GM23338 (cell line): ENCODE results near the gene SELENOV. TPM values are rescaled to one million over a fixed set of nuclear protein-coding genes. Genes with fewer than 3 reads are reported as not detected.

Source experiments
- ATAC-seq: fragments of 200-7000 bp; cut with Tn5 transposase; 3 replicates; pipeline ENCODE4 v1.9.1; 2020
- DNase-seq: peaks from one replicate; pipeline ENCODE4 v3.0.0-alpha.2; 2015; ENCODE audit warnings: low spot score
- H2AFZ ChIP-seq: fragments of 200-600 bp; sonication (generic); 2 replicates; pipeline ENCODE4 v1.8.0; 2016; ENCODE audit warnings: antibody characterized with exemption, mild to moderate bottlenecking, moderate library complexity
- H3F3A ChIP-seq: fragments of 200-600 bp; sonication (generic); replicated peaks from 2 replicates; pipeline ENCODE4 v1.8.0; 2017; ENCODE audit warnings: antibody characterized with exemption, mixed run types, low read depth
- H3K27ac ChIP-seq: fragments of 200-600 bp; sonication (generic); 2 replicates; pipeline ENCODE4 v1.6.1; 2016; ENCODE audit warnings: low read depth
- H3K27me3 ChIP-seq: fragments of 200-600 bp; sonication (generic); 2 replicates; pipeline ENCODE4 v1.8.0; 2016; ENCODE audit warnings: mild to moderate bottlenecking, mixed run types, moderate library complexity; ENCODE audit not compliant: insufficient read depth
- H3K36me3 ChIP-seq: fragments of 200-600 bp; sonication (generic); 2 replicates; pipeline ENCODE4 v1.8.0; 2016; ENCODE audit warnings: mild to moderate bottlenecking; ENCODE audit not compliant: insufficient read depth
- H3K4me1 ChIP-seq: fragments of 200-600 bp; sonication (generic); 2 replicates; pipeline ENCODE4 v1.8.0; 2016; ENCODE audit warnings: mild to moderate bottlenecking, moderate library complexity; ENCODE audit not compliant: insufficient read depth
- H3K4me2 ChIP-seq: fragments of 200-600 bp; sonication (generic); 2 replicates; pipeline ENCODE4 v1.7.1; 2017; ENCODE audit warnings: mixed run types
- H3K4me3 ChIP-seq: fragments of 200-600 bp; sonication (generic); 2 replicates; pipeline ENCODE4 v1.6.1; 2016; ENCODE audit warnings: mixed run types
- H3K79me2 ChIP-seq: fragments of 200-600 bp; sonication (generic); replicated peaks from 2 replicates; pipeline ENCODE4 v1.8.0; 2017; ENCODE audit warnings: mild to moderate bottlenecking; ENCODE audit not compliant: insufficient read depth
- H3K9me2 ChIP-seq: fragments of 200-600 bp; sonication (generic); 2 replicates; pipeline ENCODE4 v1.8.0; 2017; ENCODE audit not compliant: insufficient read depth
- H4K20me1 ChIP-seq: fragments of 200-600 bp; sonication (generic); replicated peaks from 2 replicates; pipeline ENCODE4 v1.8.0; 2017; ENCODE audit warnings: mild to moderate bottlenecking; ENCODE audit not compliant: insufficient read depth
- H3K27ac Mint-ChIP-seq: 2 replicates; pipeline ENCODE4 v1.8.0; 2020; ENCODE audit warnings: inconsistent platforms, mild to moderate bottlenecking, moderate library complexity, mixed read lengths
- H3K27me3 Mint-ChIP-seq: 3 replicates; pipeline ENCODE4 v1.8.0; 2022; ENCODE audit warnings: low read depth, mild to moderate bottlenecking, moderate library complexity, mixed read lengths, inconsistent platforms; ENCODE audit not compliant: insufficient read depth, poor library complexity
- H3K36me3 Mint-ChIP-seq: 3 replicates; pipeline ENCODE4 v1.8.0; 2021; ENCODE audit warnings: low read depth, mild to moderate bottlenecking, inconsistent platforms, moderate library complexity, mixed read lengths
- H3K4me1 Mint-ChIP-seq: 3 replicates; pipeline ENCODE4 v1.8.0; 2020; ENCODE audit warnings: mild to moderate bottlenecking, inconsistent platforms, mixed read lengths
- H3K4me3 Mint-ChIP-seq: 3 replicates; pipeline ENCODE4 v1.8.0; 2021; ENCODE audit warnings: moderate library complexity, mild to moderate bottlenecking, inconsistent platforms, mixed read lengths
- H3K9me3 Mint-ChIP-seq: 3 replicates; pipeline ENCODE4 v1.8.0; 2020; ENCODE audit warnings: moderate library complexity, mild to moderate bottlenecking, inconsistent platforms, mixed read lengths
- EZH2 ChIP-seq: fragments of 200-600 bp; sonication (generic); IDR thresholded peaks from one replicate; pipeline ENCODE4 v1.8.0; 2017; ENCODE audit warnings: antibody characterized with exemption, mild to moderate bottlenecking, low read depth; ENCODE audit not compliant: unreplicated experiment
- JUNB ChIP-seq: IDR thresholded peaks from one replicate; pipeline ENCODE4 v1.6.1; 2016; ENCODE audit warnings: antibody characterized with exemption; ENCODE audit not compliant: unreplicated experiment
- STAT1 ChIP-seq: IDR thresholded peaks from one replicate; pipeline ENCODE4 v1.6.1; 2016; ENCODE audit warnings: antibody characterized with exemption; ENCODE audit not compliant: unreplicated experiment
- ZNF331 ChIP-seq: fragments of 250-450 bp; sonication (Bioruptor Pico); IDR thresholded peaks from 2 replicates; pipeline ENCODE4 v1.5.0; 2020; ENCODE audit warnings: low read depth, mild to moderate bottlenecking, moderate library complexity
- polyA plus RNA-seq: library from polyadenylated mRNA; unstranded; fragments of >200 nt; fragmentation: Nextera tagmentation; extraction: Ambion mirVana; gene quantifications from 2 replicates; pipeline ENCODE4 v1.2.1, GENCODE V29; 2016
- total RNA-seq: library from RNA; depleted of rRNA; stranded (reverse); fragments of >200 nt; shearing (Covaris generic); gene quantifications from 2 replicates; pipeline ENCODE4 v1.2.3, GENCODE V29; 2014
- TF ChIP-seq, protein P1 (sequence below): fragments of 250-450 bp; sonication (Bioruptor Pico); IDR thresholded peaks from 2 replicates; pipeline ENCODE4 v1.5.0; 2020; ENCODE audit warnings: mild to moderate bottlenecking, moderate library complexity
- TF ChIP-seq, protein P2 (sequence below): IDR thresholded peaks from 2 replicates; pipeline ENCODE4 v1.6.1; 2016; ENCODE audit warnings: antibody characterized with exemption
- TF ChIP-seq, protein P3 (sequence below), 2 experiments: fragments of 200-600 bp in 1 of 2; sonication (generic) in 1 of 2; conservative IDR thresholded peaks; 2 replicates each; pipeline versions ENCODE4 v1.5.1 to v1.6.1; 2016 to 2017; ENCODE audit warnings: antibody characterized with exemption in 2 of 2, low read depth in 2 of 2, mild to moderate bottlenecking in 2 of 2, moderate library complexity in 1 of 2

Gene SELENOV
- total and polyA plus RNA-seq, 2 experiments from 2014 or later = 8.0 to 8.7 TPM

DNA sequence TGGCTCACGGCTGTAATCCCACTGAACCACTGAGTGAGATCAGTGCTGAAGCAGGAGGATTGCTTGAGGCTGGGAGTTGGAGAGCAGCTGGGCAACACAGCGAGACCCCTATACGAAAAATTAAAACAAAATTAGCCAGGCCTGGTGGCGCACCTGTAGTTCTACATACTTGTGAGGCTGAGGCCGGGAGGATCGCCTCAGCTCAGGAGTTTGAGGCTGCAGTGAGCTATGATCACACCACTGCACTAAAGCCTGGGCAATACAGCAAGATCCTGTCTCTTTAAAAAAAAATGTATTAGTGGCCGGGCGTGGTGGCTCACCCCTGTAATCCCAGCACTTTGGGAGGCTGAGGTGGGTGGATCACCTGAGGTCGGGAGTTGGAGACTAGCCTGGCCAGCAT is 6.3 kb upstream of the SELENOV start (continued):
- TF ChIP-seq, protein P1, sequence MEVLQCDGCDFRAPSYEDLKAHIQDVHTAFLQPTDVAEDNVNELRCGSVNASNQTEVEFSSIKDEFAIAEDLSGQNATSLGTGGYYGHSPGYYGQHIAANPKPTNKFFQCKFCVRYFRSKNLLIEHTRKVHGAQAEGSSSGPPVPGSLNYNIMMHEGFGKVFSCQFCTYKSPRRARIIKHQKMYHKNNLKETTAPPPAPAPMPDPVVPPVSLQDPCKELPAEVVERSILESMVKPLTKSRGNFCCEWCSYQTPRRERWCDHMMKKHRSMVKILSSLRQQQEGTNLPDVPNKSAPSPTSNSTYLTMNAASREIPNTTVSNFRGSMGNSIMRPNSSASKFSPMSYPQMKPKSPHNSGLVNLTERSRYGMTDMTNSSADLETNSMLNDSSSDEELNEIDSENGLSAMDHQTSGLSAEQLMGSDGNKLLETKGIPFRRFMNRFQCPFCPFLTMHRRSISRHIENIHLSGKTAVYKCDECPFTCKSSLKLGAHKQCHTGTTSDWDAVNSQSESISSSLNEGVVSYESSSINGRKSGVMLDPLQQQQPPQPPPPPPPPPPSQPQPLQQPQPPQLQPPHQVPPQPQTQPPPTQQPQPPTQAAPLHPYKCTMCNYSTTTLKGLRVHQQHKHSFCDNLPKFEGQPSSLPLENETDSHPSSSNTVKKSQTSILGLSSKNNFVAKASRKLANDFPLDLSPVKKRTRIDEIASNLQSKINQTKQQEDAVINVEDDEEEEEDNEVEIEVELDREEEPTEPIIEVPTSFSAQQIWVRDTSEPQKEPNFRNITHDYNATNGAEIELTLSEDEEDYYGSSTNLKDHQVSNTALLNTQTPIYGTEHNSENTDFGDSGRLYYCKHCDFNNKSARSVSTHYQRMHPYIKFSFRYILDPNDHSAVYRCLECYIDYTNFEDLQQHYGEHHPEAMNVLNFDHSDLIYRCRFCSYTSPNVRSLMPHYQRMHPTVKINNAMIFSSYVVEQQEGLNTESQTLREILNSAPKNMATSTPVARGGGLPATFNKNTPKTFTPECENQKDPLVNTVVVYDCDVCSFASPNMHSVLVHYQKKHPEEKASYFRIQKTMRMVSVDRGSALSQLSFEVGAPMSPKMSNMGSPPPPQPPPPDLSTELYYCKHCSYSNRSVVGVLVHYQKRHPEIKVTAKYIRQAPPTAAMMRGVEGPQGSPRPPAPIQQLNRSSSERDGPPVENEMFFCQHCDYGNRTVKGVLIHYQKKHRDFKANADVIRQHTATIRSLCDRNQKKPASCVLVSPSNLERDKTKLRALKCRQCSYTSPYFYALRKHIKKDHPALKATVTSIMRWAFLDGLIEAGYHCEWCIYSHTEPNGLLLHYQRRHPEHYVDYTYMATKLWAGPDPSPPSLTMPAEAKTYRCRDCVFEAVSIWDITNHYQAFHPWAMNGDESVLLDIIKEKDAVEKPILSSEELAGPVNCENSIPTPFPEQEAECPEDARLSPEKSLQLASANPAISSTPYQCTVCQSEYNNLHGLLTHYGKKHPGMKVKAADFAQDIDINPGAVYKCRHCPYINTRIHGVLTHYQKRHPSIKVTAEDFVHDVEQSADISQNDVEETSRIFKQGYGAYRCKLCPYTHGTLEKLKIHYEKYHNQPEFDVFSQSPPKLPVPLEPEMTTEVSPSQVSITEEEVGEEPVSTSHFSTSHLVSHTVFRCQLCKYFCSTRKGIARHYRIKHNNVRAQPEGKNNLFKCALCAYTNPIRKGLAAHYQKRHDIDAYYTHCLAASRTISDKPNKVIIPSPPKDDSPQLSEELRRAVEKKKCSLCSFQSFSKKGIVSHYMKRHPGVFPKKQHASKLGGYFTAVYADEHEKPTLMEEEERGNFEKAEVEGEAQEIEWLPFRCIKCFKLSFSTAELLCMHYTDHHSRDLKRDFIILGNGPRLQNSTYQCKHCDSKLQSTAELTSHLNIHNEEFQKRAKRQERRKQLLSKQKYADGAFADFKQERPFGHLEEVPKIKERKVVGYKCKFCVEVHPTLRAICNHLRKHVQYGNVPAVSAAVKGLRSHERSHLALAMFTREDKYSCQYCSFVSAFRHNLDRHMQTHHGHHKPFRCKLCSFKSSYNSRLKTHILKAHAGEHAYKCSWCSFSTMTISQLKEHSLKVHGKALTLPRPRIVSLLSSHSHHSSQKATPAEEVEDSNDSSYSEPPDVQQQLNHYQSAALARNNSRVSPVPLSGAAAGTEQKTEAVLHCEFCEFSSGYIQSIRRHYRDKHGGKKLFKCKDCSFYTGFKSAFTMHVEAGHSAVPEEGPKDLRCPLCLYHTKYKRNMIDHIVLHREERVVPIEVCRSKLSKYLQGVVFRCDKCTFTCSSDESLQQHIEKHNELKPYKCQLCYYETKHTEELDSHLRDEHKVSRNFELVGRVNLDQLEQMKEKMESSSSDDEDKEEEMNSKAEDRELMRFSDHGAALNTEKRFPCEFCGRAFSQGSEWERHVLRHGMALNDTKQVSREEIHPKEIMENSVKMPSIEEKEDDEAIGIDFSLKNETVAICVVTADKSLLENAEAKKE (CRISPR knock-in tag) = no peak

DNA sequence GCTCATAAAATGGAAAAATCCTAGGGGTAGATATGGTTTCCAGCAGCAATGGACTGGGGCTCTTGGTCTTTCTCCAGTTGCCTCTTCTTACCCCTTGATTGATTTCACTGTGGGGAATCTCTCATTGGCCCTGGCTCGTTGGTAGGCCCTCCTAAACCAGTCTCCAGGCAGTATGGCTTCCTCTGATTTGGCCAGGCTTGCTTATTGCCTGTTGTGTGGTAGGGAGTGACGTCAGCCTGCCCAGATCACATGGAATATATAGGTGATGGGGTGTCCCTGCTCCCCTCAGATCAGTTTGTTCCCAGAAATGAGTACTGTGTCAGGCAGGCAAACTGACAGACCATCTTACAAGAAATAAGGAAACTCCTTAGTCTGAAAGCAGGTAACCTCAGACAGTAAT is 5.7 kb upstream of the SELENOV start:
- Mint-ChIP-seq H3K36me3 (peaks cover 3% of the 10 kb centered on the region; the same call in 2 of the 3 replicates), H3K27ac (no peak overlapping the region), H3K4me1 (peaks cover 6% of the 10 kb centered on the region), H3K4me3 (no peak overlapping the region; the same call in 2 of the 3 replicates), H3K27me3 (peaks cover 62% of the 10 kb centered on the region), H3K9me3 (peaks cover 11% of the 10 kb centered on the region)
- H4K20me1 ChIP-seq = no peaks in the 10 kb centered on the region
- H3K4me2 ChIP-seq = no peak overlapping the region
- no peak overlapping the region for H2AFZ ChIP-seq
- no peaks in the 10 kb centered on the region for H3K79me2 ChIP-seq
- H3K27me3 ChIP-seq = peaks cover 71% of the 10 kb centered on the region
- H3K4me1 ChIP-seq = peaks cover 4% of the 10 kb centered on the region
- ATAC-seq = no peak
- H3K36me3 ChIP-seq = no peaks in the 10 kb centered on the region
- no peak for DNase-seq
- H3K9me2 ChIP-seq = no peaks in the 10 kb centered on the region
- H3K4me3 ChIP-seq = no peak overlapping the region
- no peak overlapping the region for H3K27ac ChIP-seq
- peaks cover 26% of the 10 kb centered on the region; the same call in 1 of the 2 replicates for H3F3A ChIP-seq
- TF ChIP-seq EZH2 (no peak), ZNF331 (no peak), JUNB (no peak), STAT1 (no peak)
- TF ChIP-seq, protein P2, sequence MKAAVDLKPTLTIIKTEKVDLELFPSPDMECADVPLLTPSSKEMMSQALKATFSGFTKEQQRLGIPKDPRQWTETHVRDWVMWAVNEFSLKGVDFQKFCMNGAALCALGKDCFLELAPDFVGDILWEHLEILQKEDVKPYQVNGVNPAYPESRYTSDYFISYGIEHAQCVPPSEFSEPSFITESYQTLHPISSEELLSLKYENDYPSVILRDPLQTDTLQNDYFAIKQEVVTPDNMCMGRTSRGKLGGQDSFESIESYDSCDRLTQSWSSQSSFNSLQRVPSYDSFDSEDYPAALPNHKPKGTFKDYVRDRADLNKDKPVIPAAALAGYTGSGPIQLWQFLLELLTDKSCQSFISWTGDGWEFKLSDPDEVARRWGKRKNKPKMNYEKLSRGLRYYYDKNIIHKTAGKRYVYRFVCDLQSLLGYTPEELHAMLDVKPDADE = no peak
- TF ChIP-seq, protein P3, sequence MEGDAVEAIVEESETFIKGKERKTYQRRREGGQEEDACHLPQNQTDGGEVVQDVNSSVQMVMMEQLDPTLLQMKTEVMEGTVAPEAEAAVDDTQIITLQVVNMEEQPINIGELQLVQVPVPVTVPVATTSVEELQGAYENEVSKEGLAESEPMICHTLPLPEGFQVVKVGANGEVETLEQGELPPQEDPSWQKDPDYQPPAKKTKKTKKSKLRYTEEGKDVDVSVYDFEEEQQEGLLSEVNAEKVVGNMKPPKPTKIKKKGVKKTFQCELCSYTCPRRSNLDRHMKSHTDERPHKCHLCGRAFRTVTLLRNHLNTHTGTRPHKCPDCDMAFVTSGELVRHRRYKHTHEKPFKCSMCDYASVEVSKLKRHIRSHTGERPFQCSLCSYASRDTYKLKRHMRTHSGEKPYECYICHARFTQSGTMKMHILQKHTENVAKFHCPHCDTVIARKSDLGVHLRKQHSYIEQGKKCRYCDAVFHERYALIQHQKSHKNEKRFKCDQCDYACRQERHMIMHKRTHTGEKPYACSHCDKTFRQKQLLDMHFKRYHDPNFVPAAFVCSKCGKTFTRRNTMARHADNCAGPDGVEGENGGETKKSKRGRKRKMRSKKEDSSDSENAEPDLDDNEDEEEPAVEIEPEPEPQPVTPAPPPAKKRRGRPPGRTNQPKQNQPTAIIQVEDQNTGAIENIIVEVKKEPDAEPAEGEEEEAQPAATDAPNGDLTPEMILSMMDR (conservative IDR thresholded peaks at IDR 0.05; ENCODE audit: low read depth in 2 of 2) = no peak
